Liver (tissue), 9 donors: Measurements from ENCODE around the gene HBA2. TPM values are rescaled to one million over a fixed set of nuclear protein-coding genes. Genes with fewer than 3 reads are reported as not detected.

Experiments used
- DNase-seq: peaks from one replicate; pipeline ENCODE4 v3.0.0-alpha.2; 2017; ENCODE audit warnings: low spot score
- H3K27ac ChIP-seq, 2 donors: one replicate each; pipeline ENCODE4 v1.7.0; 2013; ENCODE audit warnings: inconsistent platforms in 2 of 2, low read length in 2 of 2, control low read depth in 1 of 2, low read depth in 1 of 2, mild to moderate bottlenecking in 1 of 2
- H3K27me3 ChIP-seq, 4 donors: one replicate each; pipeline versions ENCODE4 v1.6.1 to v1.7.0; 2013; ENCODE audit warnings: low read length in 3 of 4, inconsistent platforms in 1 of 4, mild to moderate bottlenecking in 1 of 4, moderate library complexity in 1 of 4; ENCODE audit not compliant: control insufficient read depth in 4 of 4, insufficient read depth in 4 of 4
- H3K36me3 ChIP-seq, 4 donors: one replicate each; pipeline versions ENCODE4 v1.6.1 to v1.7.0; 2013; ENCODE audit warnings: low read length in 3 of 4, mild to moderate bottlenecking in 3 of 4, low read depth in 1 of 4, moderate library complexity in 1 of 4; ENCODE audit not compliant: control insufficient read depth in 4 of 4, insufficient read depth in 3 of 4
- H3K4me1 ChIP-seq, 4 donors: one replicate each; pipeline versions ENCODE4 v1.6.1 to v1.7.0; 2013; ENCODE audit warnings: low read length in 3 of 4, mild to moderate bottlenecking in 3 of 4, moderate library complexity in 1 of 4; ENCODE audit not compliant: control insufficient read depth in 4 of 4, insufficient read depth in 4 of 4
- H3K4me3 ChIP-seq, 3 donors: one replicate each; pipeline versions ENCODE4 v1.6.1 to v1.7.0; 2013; ENCODE audit warnings: low read length in 3 of 3, control low read depth in 1 of 3, low read depth in 1 of 3, mild to moderate bottlenecking in 1 of 3
- H3K9ac ChIP-seq, 2 donors: one replicate each; pipeline ENCODE4 v1.7.0; 2013; ENCODE audit warnings: low read length in 2 of 2, mild to moderate bottlenecking in 2 of 2, moderate library complexity in 2 of 2, control low read depth in 1 of 2, low read depth in 1 of 2
- H3K9me3 ChIP-seq, 4 donors: one replicate each; pipeline versions ENCODE4 v1.6.1 to v1.7.0; 2013; ENCODE audit warnings: low read length in 3 of 4; ENCODE audit not compliant: control insufficient read depth in 4 of 4
- ATF3 ChIP-seq: IDR thresholded peaks from 2 replicates; pipeline ENCODE4 v1.6.1; 2016; ENCODE audit warnings: antibody characterized with exemption
- CTCF ChIP-seq: fragments of 150-350 bp; IDR thresholded peaks from 2 replicates; pipeline ENCODE4 v1.5.1; 2017; ENCODE audit warnings: improper control_type of control experiment, low read depth, low read length; ENCODE audit not compliant: missing input control
- EGR1 ChIP-seq, 2 donors: IDR thresholded peaks; 2 replicates each; pipeline ENCODE4 v1.6.1; 2016 to 2018; ENCODE audit warnings: antibody characterized with exemption in 2 of 2, low read depth in 2 of 2
- FOXA1 ChIP-seq: IDR thresholded peaks from 2 replicates; pipeline ENCODE4 v1.6.1; 2016; ENCODE audit warnings: antibody characterized with exemption
- FOXA2 ChIP-seq: IDR thresholded peaks from 2 replicates; pipeline ENCODE4 v1.6.1; 2016; ENCODE audit warnings: antibody characterized with exemption
- GABPA ChIP-seq, 2 donors: IDR thresholded peaks in 1 of 2; conservative IDR thresholded peaks in 1 of 2; 2 replicates each; pipeline ENCODE4 v1.6.1; 2016; ENCODE audit warnings: antibody characterized with exemption in 2 of 2, mild to moderate bottlenecking in 1 of 2, moderate library complexity in 1 of 2
- HNF4G ChIP-seq: IDR thresholded peaks from 2 replicates; pipeline ENCODE4 v1.6.1; 2016; ENCODE audit warnings: antibody characterized with exemption
- JUND ChIP-seq, 2 donors: IDR thresholded peaks; 2 replicates each; pipeline ENCODE4 v1.6.1; 2016; ENCODE audit warnings: antibody characterized with exemption in 2 of 2
- MAX ChIP-seq: IDR thresholded peaks from 2 replicates; pipeline ENCODE4 v1.6.1; 2016; ENCODE audit warnings: antibody characterized with exemption
- NR2F2 ChIP-seq: IDR thresholded peaks from 2 replicates; pipeline ENCODE4 v1.6.1; 2016; ENCODE audit warnings: antibody characterized with exemption
- RAD21 ChIP-seq, 2 donors: IDR thresholded peaks; 2 replicates each; pipeline ENCODE4 v1.6.1; 2016; ENCODE audit warnings: antibody characterized with exemption in 2 of 2, mild to moderate bottlenecking in 2 of 2
- REST ChIP-seq: IDR thresholded peaks from 2 replicates; pipeline ENCODE4 v1.6.1; 2016; ENCODE audit warnings: antibody characterized with exemption, mild to moderate bottlenecking
- RXRA ChIP-seq, 2 donors: IDR thresholded peaks; 2 replicates each; pipeline ENCODE4 v1.6.1; 2017 to 2018; ENCODE audit warnings: antibody characterized with exemption in 2 of 2, mild to moderate bottlenecking in 1 of 2
- SP1 ChIP-seq: IDR thresholded peaks from 2 replicates; pipeline ENCODE4 v1.6.1; 2018; ENCODE audit warnings: antibody characterized with exemption, mild to moderate bottlenecking
- TAF1 ChIP-seq: conservative IDR thresholded peaks from 2 replicates; pipeline ENCODE4 v1.6.1; 2016; ENCODE audit warnings: antibody characterized with exemption, mild to moderate bottlenecking
- YY1 ChIP-seq: IDR thresholded peaks from 2 replicates; pipeline ENCODE4 v1.6.1; 2016; ENCODE audit warnings: antibody characterized with exemption, mild to moderate bottlenecking
- ZBTB33 ChIP-seq: IDR thresholded peaks from 2 replicates; pipeline ENCODE4 v1.6.1; 2016; ENCODE audit warnings: antibody characterized with exemption
- WGBS: extraction: QIAGEN DNeasy Blood & Tissue Kit; methylation state at CpG from one replicate; pipeline ENCODE4 v1.1.7; 2013; 5-methylcytosine and 5-hydroxymethylcytosine counted together
- polyA plus RNA-seq, 2 donors: library from polyadenylated mRNA; stranded (reverse) in 1 of 2; unstranded in 1 of 2; fragments of 200-250 nt in 1 of 2; fragments of >200 nt in 1 of 2; fragmentation: Nextera tagmentation in 1 of 2; extraction: Ambion mirVana in 1 of 2; gene quantifications; one replicate each; pipeline versions ENCODE4 v1.2.1 to v1.2.3, GENCODE V29; 2013 to 2015
- total RNA-seq, 2 donors: library from RNA; depleted of rRNA; stranded (reverse); fragments of >200 nt; gene quantifications; one replicate each; pipeline ENCODE4 v1.2.3, GENCODE V29; 2014
- donor health status: healthy.
- donor health status: healthy.
- donor health status: healthy.
- donor health status: healthy.
- donor health status: healthy.

HBA2 gene
- total and polyA plus RNA-seq, 4 donors: 2.8 to 36,951 (median 46.0) TPM

- H3K4me1 ChIP-seq: peaks cover 5 to 13% (median 11%) of the 10 kb centered on the region in 4 donors
- DNase-seq: no peak
- no peaks in the 10 kb centered on the region for H3K9me3 ChIP-seq
- TF ChIP-seq EGR1 (IDR thresholded peaks at IDR 0.05; ENCODE audit: low read depth in 2 of 2) (no peak), ZBTB33 (no peak), JUND (IDR thresholded peaks at IDR 0.05) (no peak), RAD21 (IDR thresholded peaks at IDR 0.05) (no peak), GABPA (IDR thresholded peaks at IDR 0.05 in 1 of 2, conservative IDR thresholded peaks at IDR 0.05 in 1 of 2) (no peak), MAX (no peak)
- no peak overlapping the region for H3K9ac ChIP-seq
- H3K27me3 ChIP-seq: peaks cover 3 to 5% (median 4%) of the 10 kb centered on the region in 4 donors
- H3K36me3 ChIP-seq: peaks cover 0 to 6% (median 4%) of the 10 kb centered on the region in 4 donors
- no peak overlapping the region for H3K27ac ChIP-seq
- no peak overlapping the region for H3K4me3 ChIP-seq
- 86% methylated on average over 7 of the region's 7 CpGs for WGBS
These were observed 10.3 kb downstream of the HBA2 start for GRCh38 chr16:183005-183404.

- no peak overlapping the region for H3K9ac ChIP-seq
- no peak overlapping the region for H3K27ac ChIP-seq
- H3K4me3 ChIP-seq: no peak overlapping the region
- no peaks in the 10 kb centered on the region for H3K27me3 ChIP-seq
- H3K36me3 ChIP-seq: peaks cover 8 to 25% (median 18%) of the 10 kb centered on the region in 4 donors
- DNase-seq: no peak
- TF ChIP-seq FOXA1 (no peak), JUND (IDR thresholded peaks at IDR 0.05) (no peak), REST (no peak), YY1 (no peak), RXRA (IDR thresholded peaks at IDR 0.05) (no peak), NR2F2 (no peak), SP1 (no peak), CTCF (no peak), TAF1 (no peak), GABPA (IDR thresholded peaks at IDR 0.05 in 1 of 2, conservative IDR thresholded peaks at IDR 0.05 in 1 of 2) (no peak), FOXA2 (no peak), MAX (no peak), ATF3 (no peak), HNF4G (no peak), EGR1 (IDR thresholded peaks at IDR 0.05; ENCODE audit: low read depth in 2 of 2) (no peak), ZBTB33 (no peak)
- WGBS: 94% methylated on average over 13 of the region's 13 CpGs
- H3K9me3 ChIP-seq: no peaks in the 10 kb centered on the region
- H3K4me1 ChIP-seq: peaks cover 5 to 13% (median 9%) of the 10 kb centered on the region in 4 donors
These were observed 12.5 kb downstream of the HBA2 start for GRCh38 chr16:185213-185612.
